ENCODE results near the gene CD40.

DNA sequence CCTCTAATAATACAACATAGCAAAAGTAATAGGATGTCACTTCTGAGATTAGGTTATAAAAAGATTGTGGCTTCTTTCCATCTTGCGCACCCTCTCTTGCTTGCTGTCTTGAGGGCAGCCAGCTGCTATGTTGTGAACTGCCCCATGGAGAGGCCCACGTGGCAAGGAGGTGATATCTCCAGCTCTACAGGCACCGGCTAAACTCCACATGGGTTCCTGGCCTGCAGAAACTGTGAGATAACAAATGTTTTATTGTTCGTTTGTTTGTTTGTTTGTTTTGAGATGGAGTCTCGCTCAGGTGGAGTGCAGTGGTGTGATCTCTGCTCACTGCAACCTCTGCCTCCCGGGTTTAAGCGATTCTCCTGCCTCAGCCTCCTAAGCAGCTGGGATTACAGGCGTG is 38.0 kb downstream of the CD40 start:
- TF ChIP-seq EZH2 (IDR thresholded peaks at IDR 0.05; ENCODE audit: borderline replicate concordance, low read depth, low read length, severe bottlenecking) = no peak
- TF ChIP-seq, protein P1, sequence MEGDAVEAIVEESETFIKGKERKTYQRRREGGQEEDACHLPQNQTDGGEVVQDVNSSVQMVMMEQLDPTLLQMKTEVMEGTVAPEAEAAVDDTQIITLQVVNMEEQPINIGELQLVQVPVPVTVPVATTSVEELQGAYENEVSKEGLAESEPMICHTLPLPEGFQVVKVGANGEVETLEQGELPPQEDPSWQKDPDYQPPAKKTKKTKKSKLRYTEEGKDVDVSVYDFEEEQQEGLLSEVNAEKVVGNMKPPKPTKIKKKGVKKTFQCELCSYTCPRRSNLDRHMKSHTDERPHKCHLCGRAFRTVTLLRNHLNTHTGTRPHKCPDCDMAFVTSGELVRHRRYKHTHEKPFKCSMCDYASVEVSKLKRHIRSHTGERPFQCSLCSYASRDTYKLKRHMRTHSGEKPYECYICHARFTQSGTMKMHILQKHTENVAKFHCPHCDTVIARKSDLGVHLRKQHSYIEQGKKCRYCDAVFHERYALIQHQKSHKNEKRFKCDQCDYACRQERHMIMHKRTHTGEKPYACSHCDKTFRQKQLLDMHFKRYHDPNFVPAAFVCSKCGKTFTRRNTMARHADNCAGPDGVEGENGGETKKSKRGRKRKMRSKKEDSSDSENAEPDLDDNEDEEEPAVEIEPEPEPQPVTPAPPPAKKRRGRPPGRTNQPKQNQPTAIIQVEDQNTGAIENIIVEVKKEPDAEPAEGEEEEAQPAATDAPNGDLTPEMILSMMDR (IDR thresholded peaks at IDR 0.05; ENCODE audit: borderline replicate concordance, extremely low read depth, low read length, poor library complexity, severe bottlenecking) = no peak
